ENCODE data around the gene ARRDC1.
"Not testable (repeated sequence)": the region's sequence is repeated elsewhere in the genome, so short reads cannot be mapped to it uniquely, and the experiment has no call there.

Gene ARRDC1

GRCh38 chr9:137620581-137620980 is 15.1 kb downstream of the ARRDC1 start:
- no peaks in the 10 kb centered on the region for H3K9me3 ChIP-seq (replicated peaks in 1 of 11)
- peaks cover 49 to 68% (median 58%) of the 10 kb centered on the region in 10 experiments for H3K4me1 ChIP-seq
- TF ChIP-seq Cebpa-rat (IDR thresholded peaks at IDR 0.05) = no peak
- peak overlapping the region; percentile 77 to 97 (median 90) for H3K4me2 ChIP-seq
- H4K20me1 ChIP-seq = peaks cover 57 to 86% (median 67%) of the 10 kb centered on the region in 11 experiments; a peak in 21 of 22 replicates
- H3K27ac ChIP-seq = peak overlapping the region in 1 of 11 experiments; percentile 3; a peak in 1 of 22 replicates
- peak overlapping the region; percentile 82 to 93 (median 90) for H3K4me3 ChIP-seq
- peaks cover 10 to 60% (median 51%) of the 10 kb centered on the region in 11 experiments for H3K36me3 ChIP-seq
- H3K9ac ChIP-seq = peak overlapping the region; percentile 86 to 95 (median 93); a peak in 21 of 22 replicates
- H3K27me3 ChIP-seq = no peaks in the 10 kb centered on the region

- H3K9ac ChIP-seq = peak overlapping the region in 8 of 11 experiments; percentile 33 to 95 (median 94); a peak in 12 of 22 replicates
- H3K36me3 ChIP-seq = peaks cover 4 to 58% (median 45%) of the 10 kb centered on the region in 11 experiments; a peak in 20 of 22 replicates
- no peaks in the 10 kb centered on the region for H3K9me3 ChIP-seq (replicated peaks in 1 of 11)
- no peak overlapping the region for H3K27ac ChIP-seq
- peak overlapping the region in 5 of 10 experiments; percentile 82 to 93 (median 87); a peak in 6 of 20 replicates for H3K4me3 ChIP-seq
- peak overlapping the region; percentile 77 to 97 (median 90) for H3K4me2 ChIP-seq
- H3K27me3 ChIP-seq = no peaks in the 10 kb centered on the region
- H4K20me1 ChIP-seq = peaks cover 60 to 87% (median 70%) of the 10 kb centered on the region in 11 experiments; a peak in 21 of 22 replicates
- TF ChIP-seq Cebpa-rat (IDR thresholded peaks at IDR 0.05) = no peak
- H3K4me1 ChIP-seq = peaks cover 52 to 72% (median 63%) of the 10 kb centered on the region in 10 experiments
These were observed 15.8 kb downstream of the ARRDC1 start for GRCh38 chr9:137621131-137621757.

- H3K9ac ChIP-seq = peak overlapping the region in 2 of 11 experiments; percentile 13 to 41; a peak in 2 of 22 replicates
- peaks cover 48 to 72% (median 63%) of the 10 kb centered on the region in 10 experiments for H3K4me1 ChIP-seq
- not testable (repeated sequence) for H3K27me3 ChIP-seq; H3K4me3 ChIP-seq; H3K9me3 ChIP-seq (replicated peaks in 1 of 11); H3K27ac ChIP-seq
- H3K36me3 ChIP-seq = peaks cover 0 to 58% (median 37%) of the 10 kb centered on the region in 11 experiments; a peak in 20 of 22 replicates
- H4K20me1 ChIP-seq = peaks cover 64 to 87% (median 77%) of the 10 kb centered on the region in 11 experiments; a peak in 21 of 22 replicates
- H3K4me2 ChIP-seq = peak overlapping the region in 5 of 11 experiments; percentile 12 to 31 (median 26); a peak in 3 of 22 replicates
These were observed 16.7 kb downstream of the ARRDC1 start for GRCh38 chr9:137622211-137622610.

- H3K27ac ChIP-seq = no peak overlapping the region
- H3K4me2 ChIP-seq = peak overlapping the region in 9 of 11 experiments; percentile 63 to 92 (median 76); a peak in 9 of 22 replicates
- no peak for TF ChIP-seq Cebpa-rat (IDR thresholded peaks at IDR 0.05)
- no peak overlapping the region for H3K4me3 ChIP-seq
- peaks cover 76 to 100% (median 100%) of the 10 kb centered on the region in 11 experiments; a peak in 21 of 22 replicates for H4K20me1 ChIP-seq
- no peaks in the 10 kb centered on the region for H3K9me3 ChIP-seq (replicated peaks in 1 of 11)
- H3K36me3 ChIP-seq = peaks cover 0 to 71% (median 33%) of the 10 kb centered on the region in 11 experiments; a peak in 20 of 22 replicates
- no peak overlapping the region for H3K9ac ChIP-seq
- peaks cover 65 to 89% (median 80%) of the 10 kb centered on the region in 10 experiments for H3K4me1 ChIP-seq
- no peaks in the 10 kb centered on the region for H3K27me3 ChIP-seq
These were observed 21.0 kb downstream of the ARRDC1 start for GRCh38 chr9:137626464-137626863.

GRCh38 chr9:137627406-137627805 is 21.9 kb downstream of the ARRDC1 start:
- H3K36me3 ChIP-seq = peaks cover 0 to 68% (median 28%) of the 10 kb centered on the region in 11 experiments; a peak in 20 of 22 replicates
- not testable (repeated sequence) for H3K27ac ChIP-seq; H3K4me3 ChIP-seq; H3K27me3 ChIP-seq; H3K9me3 ChIP-seq (replicated peaks in 1 of 11)
- peaks cover 67 to 90% (median 81%) of the 10 kb centered on the region in 10 experiments for H3K4me1 ChIP-seq
- peak overlapping the region in 1 of 11 experiments; percentile 36; a peak in 2 of 22 replicates for H3K9ac ChIP-seq
- peaks cover 76 to 100% (median 100%) of the 10 kb centered on the region in 11 experiments; a peak in 21 of 22 replicates for H4K20me1 ChIP-seq
- H3K4me2 ChIP-seq = peak overlapping the region; percentile 56 to 92 (median 74)

- Histone ChIP-seq H3K27ac (no peak overlapping the region), H4K20me1 (peaks cover 79 to 100% (median 100%) of the 10 kb centered on the region in 11 experiments; a peak in 21 of 22 replicates), H3K4me3 (no peak overlapping the region), H3K9ac (peak overlapping the region in 3 of 11 experiments; percentile 3 to 37 (median 28); a peak in 2 of 22 replicates), H3K4me2 (peak overlapping the region; percentile 9 to 88 (median 70); a peak in 18 of 22 replicates), H3K36me3 (peaks cover 0 to 53% (median 19%) of the 10 kb centered on the region in 11 experiments; a peak in 18 of 22 replicates), H3K9me3 (replicated peaks in 1 of 11) (peaks cover 0 to 5% (median 0%) of the 10 kb centered on the region in 11 experiments; a peak in 4 of 22 replicates), H3K4me1 (peaks cover 69 to 83% (median 78%) of the 10 kb centered on the region in 10 experiments), H3K27me3 (no peaks in the 10 kb centered on the region)
- no peak for TF ChIP-seq Cebpa-rat (IDR thresholded peaks at IDR 0.05)
These were observed 24.6 kb downstream of the ARRDC1 start for GRCh38 chr9:137630126-137630525.

GRCh38 chr9:137630679-137631078 is 25.2 kb downstream of the ARRDC1 start:
- H3K4me1 ChIP-seq = peaks cover 63 to 78% (median 73%) of the 10 kb centered on the region in 10 experiments
- no peak overlapping the region for H3K27ac ChIP-seq
- peaks cover 0 to 56% (median 21%) of the 10 kb centered on the region in 11 experiments; a peak in 18 of 22 replicates for H3K36me3 ChIP-seq
- no peak overlapping the region for H3K9ac ChIP-seq
- no peaks in the 10 kb centered on the region for H3K27me3 ChIP-seq
- H3K9me3 ChIP-seq (replicated peaks in 1 of 11) = peaks cover 0 to 8% (median 0%) of the 10 kb centered on the region in 11 experiments; a peak in 4 of 22 replicates
- H3K4me3 ChIP-seq = no peak overlapping the region
- peaks cover 76 to 100% (median 99%) of the 10 kb centered on the region in 11 experiments; a peak in 21 of 22 replicates for H4K20me1 ChIP-seq
- peak overlapping the region; percentile 15 to 88 (median 71); a peak in 17 of 22 replicates for H3K4me2 ChIP-seq
- no peak for TF ChIP-seq Cebpa-rat (IDR thresholded peaks at IDR 0.05)

GRCh38 chr9:137631345-137632229 is 26.1 kb downstream of the ARRDC1 start:
- H3K9me3 ChIP-seq (replicated peaks in 1 of 11) = peaks cover 0 to 8% (median 0%) of the 10 kb centered on the region in 11 experiments; a peak in 5 of 22 replicates
- H3K27ac ChIP-seq = 0 out of 22 replicates have a peak overlapping the region, but pooled peaks of 1 of the 11 experiments have one; percentile 44
- peak overlapping the region in 1 of 11 experiments; percentile 39; a peak in 1 of 22 replicates for H3K9ac ChIP-seq
- peaks cover 0 to 53% (median 23%) of the 10 kb centered on the region in 11 experiments; a peak in 18 of 22 replicates for H3K36me3 ChIP-seq
- peaks cover 75 to 100% (median 99%) of the 10 kb centered on the region in 11 experiments; a peak in 21 of 22 replicates for H4K20me1 ChIP-seq
- no peak overlapping the region for H3K4me3 ChIP-seq
- no peaks in the 10 kb centered on the region for H3K27me3 ChIP-seq
- peaks cover 58 to 68% (median 66%) of the 10 kb centered on the region in 10 experiments for H3K4me1 ChIP-seq
- H3K4me2 ChIP-seq = peak overlapping the region; percentile 56 to 88 (median 72)
- TF ChIP-seq Cebpa-rat (IDR thresholded peaks at IDR 0.05) = no peak
